SJSA1 (cell line): ENCODE data around the gene IL1RAP. TPM values are rescaled to one million over a fixed set of nuclear protein-coding genes. Genes with fewer than 3 reads are reported as not detected.

Experiments
- DNase-seq, 2 experiments: peaks; one replicate each; pipeline ENCODE4 v3.0.0-alpha.2; 2015 to 2020; ENCODE audit warnings: low spot score in 2 of 2, low read depth in 1 of 2
- H3K27ac ChIP-seq: fragments of 250-450 bp; sonication (Bioruptor Pico); 2 replicates; pipeline ENCODE4 v1.5.1; 2020; ENCODE audit warnings: mild to moderate bottlenecking, moderate library complexity
- H3K27me3 ChIP-seq: fragments of 250-450 bp; sonication (Bioruptor Pico); replicated peaks from 2 replicates; pipeline ENCODE4 v1.5.1; 2020; ENCODE audit warnings: mild to moderate bottlenecking, moderate library complexity
- H3K36me3 ChIP-seq: fragments of 250-450 bp; sonication (Bioruptor Pico); 2 replicates; pipeline ENCODE4 v1.5.1; 2020; ENCODE audit warnings: mild to moderate bottlenecking
- H3K4me1 ChIP-seq: fragments of 250-450 bp; sonication (Bioruptor Pico); replicated peaks from 2 replicates; pipeline ENCODE4 v1.6.1; 2021; ENCODE audit warnings: mild to moderate bottlenecking
- H3K4me3 ChIP-seq: fragments of 250-450 bp; sonication (Bioruptor Pico); 2 replicates; pipeline ENCODE4 v1.5.1; 2020; ENCODE audit warnings: mild to moderate bottlenecking
- H3K9me3 ChIP-seq: fragments of 250-450 bp; sonication (Bioruptor Pico); replicated peaks from 2 replicates; pipeline ENCODE4 v1.5.1; 2020; ENCODE audit warnings: mild to moderate bottlenecking
- total RNA-seq: library from RNA; depleted of rRNA; stranded (reverse); fragments of >200 nt; shearing (Covaris generic); gene quantifications from 2 replicates; pipeline ENCODE4 v1.2.3, GENCODE V29; 2014

Gene IL1RAP
- total RNA-seq, 1 experiment from 2014 or later = 29.6 TPM

- no peak overlapping the region for H3K27ac ChIP-seq
- DNase-seq = no peak
- no peaks in the 10 kb centered on the region for H3K27me3 ChIP-seq
- peaks cover 5% of the 10 kb centered on the region for H3K36me3 ChIP-seq
- peaks cover 9% of the 10 kb centered on the region for H3K4me1 ChIP-seq
- H3K9me3 ChIP-seq = no peaks in the 10 kb centered on the region
- H3K4me3 ChIP-seq = no peak overlapping the region
Observed at GRCh38 chr3:190521998-190522397, 8.1 kb downstream of the IL1RAP start.

GRCh38 chr3:190522621-190523222, 8.8 kb downstream of the IL1RAP start:
- peaks cover 10% of the 10 kb centered on the region for H3K4me1 ChIP-seq
- H3K27me3 ChIP-seq = no peaks in the 10 kb centered on the region
- no peaks in the 10 kb centered on the region for H3K9me3 ChIP-seq
- no peak overlapping the region for H3K4me3 ChIP-seq
- H3K27ac ChIP-seq = no peak overlapping the region
- peaks cover 5% of the 10 kb centered on the region for H3K36me3 ChIP-seq
- DNase-seq = no peak

- no peak for DNase-seq
- no peak overlapping the region for H3K27ac ChIP-seq
- no peaks in the 10 kb centered on the region for H3K27me3 ChIP-seq
- no peak overlapping the region for H3K4me3 ChIP-seq
- H3K36me3 ChIP-seq = peaks cover 6% of the 10 kb centered on the region; the same call in 1 of the 2 replicates
- peaks cover 10% of the 10 kb centered on the region for H3K4me1 ChIP-seq
- no peaks in the 10 kb centered on the region for H3K9me3 ChIP-seq
Observed at GRCh38 chr3:190524942-190525341, 11.1 kb downstream of the IL1RAP start.

GRCh38 chr3:190525634-190526033, 11.7 kb downstream of the IL1RAP start:
- Histone ChIP-seq H3K4me3 (no peak overlapping the region), H3K36me3 (peaks cover 5% of the 10 kb centered on the region; the same call in 1 of the 2 replicates), H3K27me3 (no peaks in the 10 kb centered on the region), H3K27ac (no peak overlapping the region), H3K4me1 (peaks cover 10% of the 10 kb centered on the region), H3K9me3 (no peaks in the 10 kb centered on the region)
- DNase-seq = no peak

- Histone ChIP-seq H3K9me3 (no peaks in the 10 kb centered on the region), H3K4me1 (peaks cover 10% of the 10 kb centered on the region), H3K27ac (no peak overlapping the region), H3K4me3 (no peak overlapping the region), H3K36me3 (peaks cover 4% of the 10 kb centered on the region; the same call in 1 of the 2 replicates), H3K27me3 (no peaks in the 10 kb centered on the region)
- DNase-seq = no peak
Observed at GRCh38 chr3:190526787-190527762, 13.2 kb downstream of the IL1RAP start.

GRCh38 chr3:190528706-190529105, 14.8 kb downstream of the IL1RAP start:
- Histone ChIP-seq H3K27me3 (no peaks in the 10 kb centered on the region), H3K9me3 (no peaks in the 10 kb centered on the region), H3K27ac (no peak overlapping the region), H3K36me3 (peaks cover 9% of the 10 kb centered on the region), H3K4me1 (peaks cover 19% of the 10 kb centered on the region), H3K4me3 (no peak overlapping the region)
- DNase-seq = no peak

- H3K9me3 ChIP-seq = no peaks in the 10 kb centered on the region
- peaks cover 9% of the 10 kb centered on the region for H3K36me3 ChIP-seq
- H3K27ac ChIP-seq = no peak overlapping the region
- H3K4me1 ChIP-seq = peaks cover 36% of the 10 kb centered on the region
- H3K4me3 ChIP-seq = no peak overlapping the region
- DNase-seq = no peak
- no peaks in the 10 kb centered on the region for H3K27me3 ChIP-seq
Observed at GRCh38 chr3:190531406-190531805, 17.5 kb downstream of the IL1RAP start.

- Histone ChIP-seq H3K27me3 (no peaks in the 10 kb centered on the region), H3K36me3 (peaks cover 9% of the 10 kb centered on the region), H3K4me3 (no peak overlapping the region), H3K4me1 (peaks cover 26% of the 10 kb centered on the region), H3K27ac (peak overlapping the region; percentile 89), H3K9me3 (no peaks in the 10 kb centered on the region)
- DNase-seq = no peak
Observed at GRCh38 chr3:190532731-190533203, 18.9 kb downstream of the IL1RAP start.

- H3K27me3 ChIP-seq = no peaks in the 10 kb centered on the region
- peaks cover 26% of the 10 kb centered on the region for H3K4me1 ChIP-seq
- H3K4me3 ChIP-seq = no peak overlapping the region
- H3K36me3 ChIP-seq = peaks cover 8% of the 10 kb centered on the region
- peak overlapping the region; percentile 89 for H3K27ac ChIP-seq
- peak; percentile 86 to 91 for DNase-seq
- H3K9me3 ChIP-seq = no peaks in the 10 kb centered on the region
Observed at GRCh38 chr3:190533511-190534281, 19.8 kb downstream of the IL1RAP start.

GRCh38 chr3:190534386-190534785, 20.5 kb downstream of the IL1RAP start:
- no peak for DNase-seq

GRCh38 chr3:190534986-190535385, 21.1 kb downstream of the IL1RAP start:
- Histone ChIP-seq H3K27ac (peak overlapping the region; percentile 89; the same call in 1 of the 2 replicates), H3K27me3 (no peaks in the 10 kb centered on the region), H3K4me1 (peaks cover 26% of the 10 kb centered on the region), H3K9me3 (no peaks in the 10 kb centered on the region), H3K36me3 (peaks cover 6% of the 10 kb centered on the region; the same call in 1 of the 2 replicates), H3K4me3 (no peak overlapping the region)
- DNase-seq = no peak

More at GRCh38 chr3:190534386-190534785, 20.5 kb downstream of the IL1RAP start:
- Histone ChIP-seq H3K36me3 (peaks cover 6% of the 10 kb centered on the region; the same call in 1 of the 2 replicates), H3K4me3 (no peak overlapping the region), H3K27ac (peak overlapping the region; percentile 89), H3K9me3 (no peaks in the 10 kb centered on the region), H3K4me1 (peaks cover 26% of the 10 kb centered on the region), H3K27me3 (no peaks in the 10 kb centered on the region)

GRCh38 chr3:190537146-190537545, 23.3 kb downstream of the IL1RAP start:
- Histone ChIP-seq H3K27ac (no peak overlapping the region), H3K27me3 (no peaks in the 10 kb centered on the region), H3K4me3 (no peak overlapping the region), H3K36me3 (peaks cover 6% of the 10 kb centered on the region; the same call in 1 of the 2 replicates), H3K9me3 (no peaks in the 10 kb centered on the region), H3K4me1 (peaks cover 26% of the 10 kb centered on the region)
- no peak for DNase-seq

- no peak overlapping the region for H3K27ac ChIP-seq
- no peak overlapping the region for H3K4me3 ChIP-seq
- H3K27me3 ChIP-seq = no peaks in the 10 kb centered on the region
Observed at GRCh38 chr3:190538288-190538687, 24.4 kb downstream of the IL1RAP start.

More at GRCh38 chr3:190538288-190538687, 24.4 kb downstream of the IL1RAP start:
- no peak for DNase-seq
- Histone ChIP-seq H3K36me3 (no peaks in the 10 kb centered on the region), H3K4me1 (peaks cover 20% of the 10 kb centered on the region), H3K9me3 (no peaks in the 10 kb centered on the region)
